ENCODE results near the gene MAFG. TPM values are rescaled to one million over a fixed set of nuclear protein-coding genes. Genes with fewer than 3 reads are reported as not detected.

MAFG gene
- total RNA-seq, 1 donor from 2014 or later: 22.4 TPM

GRCh38 chr17:81914103-81914850 lies 13.3 kb downstream of the MAFG start:
- H3K36me3 Mint-ChIP-seq: peaks cover 16% of the 10 kb centered on the region
- H3K4me3 Mint-ChIP-seq: no peak overlapping the region
- TF ChIP-seq CTCF (conservative IDR thresholded peaks at IDR 0.05): no peak

GRCh38 chr17:81913394-81914102 lies 14.0 kb downstream of the MAFG start:
- H3K4me1 Mint-ChIP-seq (ENCODE audit: unreplicated experiment): peaks cover 13% of the 10 kb centered on the region

More at GRCh38 chr17:81914103-81914850, 13.3 kb downstream of the MAFG start:
- H3K27ac Mint-ChIP-seq: no peak overlapping the region
- H3K27me3 Mint-ChIP-seq: no peaks in the 10 kb centered on the region
- H3K4me1 Mint-ChIP-seq (ENCODE audit: unreplicated experiment): peaks cover 19% of the 10 kb centered on the region
- no peak for DNase-seq (ENCODE audit: extremely low spot score, unreplicated experiment)
- H3K9me3 Mint-ChIP-seq: no peaks in the 10 kb centered on the region

GRCh38 chr17:81912441-81913309 lies 14.9 kb downstream of the MAFG start:
- H3K27me3 Mint-ChIP-seq: no peaks in the 10 kb centered on the region
- DNase-seq (ENCODE audit: extremely low spot score, unreplicated experiment): no peak
- no peak for TF ChIP-seq CTCF (conservative IDR thresholded peaks at IDR 0.05)
- peaks cover 13% of the 10 kb centered on the region for H3K4me1 Mint-ChIP-seq (ENCODE audit: unreplicated experiment)
- peak overlapping the region; percentile 94 for H3K27ac Mint-ChIP-seq
- peaks cover 11% of the 10 kb centered on the region for H3K36me3 Mint-ChIP-seq
- H3K9me3 Mint-ChIP-seq: no peaks in the 10 kb centered on the region
- peak overlapping the region; percentile 72 for H3K4me3 Mint-ChIP-seq

More at GRCh38 chr17:81913394-81914102, 14.0 kb downstream of the MAFG start:
- Mint-ChIP-seq H3K27ac (peak overlapping the region; percentile 94), H3K4me3 (peak overlapping the region; percentile 72), H3K9me3 (no peaks in the 10 kb centered on the region), H3K36me3 (peaks cover 11% of the 10 kb centered on the region), H3K27me3 (no peaks in the 10 kb centered on the region)
- no peak for TF ChIP-seq CTCF (conservative IDR thresholded peaks at IDR 0.05)
- DNase-seq (ENCODE audit: extremely low spot score, unreplicated experiment): no peak

GRCh38 chr17:81911969-81912368 lies 15.6 kb downstream of the MAFG start:
- Mint-ChIP-seq H3K4me1 (ENCODE audit: unreplicated experiment) (peaks cover 9% of the 10 kb centered on the region), H3K36me3 (peaks cover 11% of the 10 kb centered on the region), H3K4me3 (peak overlapping the region; percentile 73), H3K27ac (peak overlapping the region; percentile 41), H3K9me3 (no peaks in the 10 kb centered on the region), H3K27me3 (no peaks in the 10 kb centered on the region)
- DNase-seq (ENCODE audit: extremely low spot score, unreplicated experiment): no peak
- TF ChIP-seq CTCF (conservative IDR thresholded peaks at IDR 0.05): no peak

GRCh38 chr17:81911277-81911961 lies 16.1 kb downstream of the MAFG start, which contains the start of gene PCYT2:
TSS of gene PCYT2 (minus strand) at chr17:81911399. CDS start at chr17:81911355, 44 bp downstream.
- Mint-ChIP-seq H3K36me3 (peaks cover 11% of the 10 kb centered on the region), H3K4me3 (peak within 1 kb of the TSS; percentile 93), H3K9me3 (no peaks in the 10 kb centered on the region), H3K4me1 (ENCODE audit: unreplicated experiment) (peaks cover 5% of the 10 kb centered on the region), H3K27ac (peak within 1 kb of the TSS; percentile 90), H3K27me3 (no peaks in the 10 kb centered on the region)
- DNase-seq (ENCODE audit: extremely low spot score, unreplicated experiment): peak; percentile 95
- peak; percentile 29 for TF ChIP-seq CTCF (conservative IDR thresholded peaks at IDR 0.05)

All from type B pancreatic cell (in vitro differentiated cells).